Astrocyte of the cerebellum (primary cell): Measurements from ENCODE around the gene SIAE.

Experiments
- DNase-seq: peaks from one replicate; pipeline ENCODE4 v3.0.0-alpha.2; 2011; ENCODE audit warnings: low read depth
- H3K4me3 ChIP-seq: 2 replicates; pipeline ENCODE4 v1.5.1; 2011; ENCODE audit warnings: mild to moderate bottlenecking, low read depth, low read length, moderate library complexity
- in situ Hi-C: cut with HindIII; loops from 2 replicates; pipeline ENCODE4 v1.10.0; 2017; ENCODE audit warnings: low sequenced_read_pairs
- TF ChIP-seq, protein P1 (sequence below): IDR thresholded peaks from 2 replicates; pipeline ENCODE4 v1.5.1; 2012; ENCODE audit warnings: low read length, low read depth, moderate library complexity, mild to moderate bottlenecking; ENCODE audit errors: missing control alignments

The SIAE gene

DNA sequence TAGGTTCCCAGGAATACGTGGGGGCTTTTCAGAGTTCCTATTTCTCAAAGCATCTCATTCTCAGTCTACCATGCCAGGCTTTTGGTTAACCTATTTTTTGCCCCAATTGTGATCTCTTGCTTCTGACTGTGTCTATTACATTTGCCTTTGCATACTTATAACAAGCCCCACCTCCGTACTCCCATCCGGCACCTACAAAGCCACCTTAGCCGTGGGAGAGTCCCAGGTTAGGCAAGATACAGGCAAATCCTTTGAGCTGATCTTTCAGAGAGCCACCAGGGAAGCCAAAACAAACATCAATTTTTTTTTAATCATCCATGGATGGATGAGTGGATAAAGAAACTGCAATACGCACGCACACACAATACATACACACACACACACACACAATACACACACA is 80.9 kb downstream of the SIAE start:
- DNase-seq: no peak
- H3K4me3 ChIP-seq: no peak overlapping the region
- in situ Hi-C loops: no loop called here
- TF ChIP-seq, protein P1, sequence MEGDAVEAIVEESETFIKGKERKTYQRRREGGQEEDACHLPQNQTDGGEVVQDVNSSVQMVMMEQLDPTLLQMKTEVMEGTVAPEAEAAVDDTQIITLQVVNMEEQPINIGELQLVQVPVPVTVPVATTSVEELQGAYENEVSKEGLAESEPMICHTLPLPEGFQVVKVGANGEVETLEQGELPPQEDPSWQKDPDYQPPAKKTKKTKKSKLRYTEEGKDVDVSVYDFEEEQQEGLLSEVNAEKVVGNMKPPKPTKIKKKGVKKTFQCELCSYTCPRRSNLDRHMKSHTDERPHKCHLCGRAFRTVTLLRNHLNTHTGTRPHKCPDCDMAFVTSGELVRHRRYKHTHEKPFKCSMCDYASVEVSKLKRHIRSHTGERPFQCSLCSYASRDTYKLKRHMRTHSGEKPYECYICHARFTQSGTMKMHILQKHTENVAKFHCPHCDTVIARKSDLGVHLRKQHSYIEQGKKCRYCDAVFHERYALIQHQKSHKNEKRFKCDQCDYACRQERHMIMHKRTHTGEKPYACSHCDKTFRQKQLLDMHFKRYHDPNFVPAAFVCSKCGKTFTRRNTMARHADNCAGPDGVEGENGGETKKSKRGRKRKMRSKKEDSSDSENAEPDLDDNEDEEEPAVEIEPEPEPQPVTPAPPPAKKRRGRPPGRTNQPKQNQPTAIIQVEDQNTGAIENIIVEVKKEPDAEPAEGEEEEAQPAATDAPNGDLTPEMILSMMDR: no peak

DNA sequence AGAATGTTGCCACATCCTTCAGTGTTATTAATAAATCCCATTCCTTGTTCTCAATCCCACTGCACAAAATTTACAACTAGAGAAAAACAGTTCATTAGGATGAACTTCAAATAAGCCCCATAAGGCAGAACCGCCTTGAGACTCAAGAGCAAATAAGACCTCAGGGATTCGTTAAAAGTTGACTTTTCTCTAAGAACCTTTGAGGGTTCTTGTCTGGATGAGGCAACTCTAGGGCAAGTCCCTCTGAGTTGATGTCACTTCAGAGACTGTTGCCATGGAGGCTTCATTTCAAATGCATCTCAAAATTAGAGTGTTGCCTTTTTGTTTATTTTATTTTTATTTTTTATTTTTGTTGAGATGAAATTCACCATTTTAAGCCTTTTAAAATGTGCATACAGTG is 82.1 kb downstream of the SIAE start:
- in situ Hi-C loops: no loop called here
- no peak for DNase-seq
- TF ChIP-seq, protein P1: no peak
- H3K4me3 ChIP-seq: no peak overlapping the region

DNA sequence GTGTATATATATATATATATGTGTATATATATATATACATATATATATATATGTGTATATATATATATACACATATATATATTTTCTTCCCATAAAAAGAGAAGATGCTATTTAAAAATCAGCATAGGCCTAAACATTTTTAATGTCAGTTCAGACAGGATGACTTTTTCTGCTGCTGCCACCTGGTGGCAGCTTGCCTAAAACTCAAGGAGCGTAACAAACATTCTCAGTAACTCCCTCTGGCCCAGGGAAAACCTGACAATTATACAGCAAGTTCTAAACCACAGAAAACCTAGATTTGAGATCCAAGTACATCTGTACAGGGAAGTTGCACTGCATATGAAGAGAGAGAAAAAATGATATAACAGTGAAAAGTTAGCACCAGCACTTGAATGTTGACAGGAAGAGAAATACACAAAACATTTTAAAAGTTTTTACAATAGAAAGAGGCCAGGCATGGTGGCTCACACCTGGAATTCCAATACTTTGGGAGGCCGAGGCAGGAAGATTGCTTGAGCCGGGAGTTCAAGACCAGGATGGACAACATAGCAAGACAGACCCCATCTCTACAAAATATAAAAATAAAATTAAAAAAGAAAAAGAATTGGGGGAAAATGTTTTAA is 87.2 kb downstream of the SIAE start:
- H3K4me3 ChIP-seq: no peak overlapping the region
- TF ChIP-seq, protein P1: peak; percentile 70
- in situ Hi-C loops: no loop called here
- peak; percentile 50 for DNase-seq

DNA sequence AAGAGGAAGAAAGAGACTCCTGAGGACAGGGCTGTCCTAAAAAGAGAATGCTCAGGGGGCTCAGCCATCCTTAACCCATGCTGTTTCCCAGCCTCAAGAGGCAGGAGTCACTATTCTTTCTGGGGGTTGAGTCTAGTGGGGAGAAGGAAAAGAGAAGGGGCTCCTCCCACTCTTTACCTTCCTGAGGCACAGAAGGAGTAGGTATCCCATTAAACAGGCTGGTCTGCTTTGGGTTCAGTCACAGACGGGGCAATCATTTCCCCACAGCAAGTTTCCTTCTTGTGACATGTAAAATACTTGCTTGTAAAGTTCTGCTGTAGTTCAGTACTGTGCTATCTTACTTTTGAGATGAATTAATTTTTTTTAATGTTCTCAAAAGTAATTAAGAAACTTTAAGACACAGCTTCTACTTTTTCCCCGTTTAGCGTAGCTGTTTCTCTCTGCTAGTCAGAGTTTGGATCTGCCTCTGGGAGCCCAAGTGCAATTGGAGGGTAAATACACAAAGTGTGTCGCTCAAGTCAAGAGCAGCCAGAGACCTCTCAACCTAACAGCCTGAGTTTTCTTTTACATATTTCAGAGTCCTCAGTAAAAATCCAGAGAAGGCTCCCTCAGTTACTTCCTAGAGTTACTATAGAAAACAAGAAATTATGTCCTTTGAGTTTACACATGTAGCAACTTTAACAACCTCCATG is 88.7 kb downstream of the SIAE start:
- TF ChIP-seq, protein P1: no peak
- no peak for DNase-seq
- in situ Hi-C loops: no loop called here
- H3K4me3 ChIP-seq: no peak overlapping the region

DNA sequence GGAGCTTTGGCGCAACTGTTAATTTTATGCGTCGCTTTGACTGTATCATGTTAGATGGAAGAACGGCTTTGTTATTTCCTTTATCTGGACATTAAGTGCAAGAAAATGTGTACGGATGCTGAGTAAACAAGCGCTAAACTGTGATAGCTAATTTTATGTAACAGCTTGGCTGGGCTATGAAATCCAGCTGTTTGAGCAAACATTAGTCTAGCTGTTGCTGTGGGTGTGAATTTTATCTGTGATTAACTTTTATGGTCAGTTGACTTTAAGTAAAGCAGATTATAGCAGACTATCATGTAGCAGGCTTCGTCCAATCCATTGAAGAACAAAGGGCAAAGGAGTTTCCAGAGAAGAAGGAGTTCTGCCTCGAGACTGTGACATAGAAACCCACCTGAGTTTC is 89.8 kb downstream of the SIAE start:
- no peak for DNase-seq
- H3K4me3 ChIP-seq: no peak overlapping the region
- TF ChIP-seq, protein P1: no peak
- in situ Hi-C loops: no loop called here
